H1 (cell line): ENCODE data around the gene PIGL. TPM values are rescaled to one million over a fixed set of nuclear protein-coding genes. Genes with fewer than 3 reads are reported as not detected.

Experiments used
- CTCF ChIA-PET: fragments of 300-600 bp; sonication (Branson Sonifier 250); formaldehyde crosslinking; loops from one replicate; lab custom pipeline; 2021; ENCODE audit not compliant: partially characterized antibody; lab: Charles Lee
- POLR2A ChIA-PET: fragments of 300-600 bp; sonication (Branson Sonifier 250); formaldehyde crosslinking; loops from one replicate; lab custom pipeline; 2021; ENCODE audit warnings: inconsistent platforms; ENCODE audit not compliant: partially characterized antibody; lab: Charles Lee
- DNase-seq, 2 experiments: peaks; one replicate each; pipeline versions ENCODE4 v3.0.0 to v3.0.0-alpha.2; 2010 to 2022; ENCODE audit warnings: low spot score in 2 of 2, low read depth in 1 of 2, mixed read lengths in 1 of 2
- FAIRE-seq: peaks from 2 replicates; lab custom pipeline; 2011; peaks lifted over from hg19 to GRCh38; lab: Jason Lieb, UNC
- H2AFZ ChIP-seq: 2 replicates; pipeline ENCODE4 v1.8.1; 2012; ENCODE audit warnings: low read length, inconsistent platforms
- H2AK5ac ChIP-seq: 2 replicates; pipeline ENCODE4 v1.6.1; 2013; ENCODE audit warnings: low read depth, low read length
- H2BK120ac ChIP-seq: replicated peaks from 2 replicates; pipeline ENCODE3; 2013; ENCODE audit warnings: low read depth, low read length, inconsistent platforms
- H2BK12ac ChIP-seq: 2 replicates; pipeline ENCODE4 v1.6.1; 2013; ENCODE audit warnings: low read depth, low read length
- H2BK15ac ChIP-seq: 2 replicates; pipeline ENCODE4 v1.6.1; 2013; ENCODE audit warnings: low read length
- H2BK20ac ChIP-seq: 2 replicates; pipeline ENCODE4 v1.6.1; 2013; ENCODE audit warnings: low read length
- H2BK5ac ChIP-seq: 2 replicates; pipeline ENCODE4 v1.6.1; 2013; ENCODE audit warnings: low read depth, low read length
- H3K14ac ChIP-seq: 2 replicates; pipeline ENCODE4 v1.6.1; 2013; ENCODE audit warnings: inconsistent platforms; ENCODE audit not compliant: insufficient read length
- H3K18ac ChIP-seq: 2 replicates; pipeline ENCODE4 v1.6.1; 2013; ENCODE audit warnings: low read length; ENCODE audit errors: extremely low read depth
- H3K23ac ChIP-seq: 2 replicates; pipeline ENCODE4 v1.6.1; 2013; ENCODE audit warnings: inconsistent platforms; ENCODE audit not compliant: insufficient read length
- H3K23me2 ChIP-seq: 2 replicates; pipeline ENCODE4 v1.6.1; 2013; ENCODE audit warnings: low read depth, low read length
- H3K27ac ChIP-seq: 2 replicates; pipeline ENCODE4 v1.6.1; 2011; ENCODE audit warnings: low read depth, low read length, inconsistent platforms
- H3K27me3 ChIP-seq, 4 experiments: replicated peaks in 1 of 4; 1 replicate in 1 of 4; 2 replicates in 3 of 4; pipeline versions ENCODE4 v1.6.1 to v1.8.1; 2011 to 2013; ENCODE audit warnings: low read length in 3 of 4, mild to moderate bottlenecking in 3 of 4, inconsistent platforms in 2 of 4, mixed read lengths in 2 of 4, moderate library complexity in 1 of 4; ENCODE audit not compliant: control insufficient read depth in 3 of 4, insufficient read depth in 3 of 4; ENCODE audit errors: extremely low read depth in 1 of 4
- H3K36me3 ChIP-seq, 4 experiments: 2 replicates each; pipeline versions ENCODE4 v1.6.1 to v1.8.1; 2011 to 2013; ENCODE audit warnings: mild to moderate bottlenecking in 4 of 4, low read length in 3 of 4, moderate library complexity in 2 of 4, control low read depth in 1 of 4, inconsistent platforms in 1 of 4; ENCODE audit not compliant: insufficient read depth in 4 of 4, control insufficient read depth in 2 of 4
- H3K4ac ChIP-seq: replicated peaks from 2 replicates; pipeline ENCODE3; 2013; ENCODE audit warnings: low read length, low read depth, mixed read lengths, inconsistent platforms; ENCODE audit not compliant: insufficient read length
- H3K4me1 ChIP-seq, 4 experiments: replicated peaks in 1 of 4; 1 replicate in 1 of 4; 2 replicates in 3 of 4; pipeline versions ENCODE4 v1.6.1 to v1.8.1; 2011 to 2013; ENCODE audit warnings: low read length in 3 of 4, inconsistent platforms in 2 of 4, mixed read lengths in 1 of 4; ENCODE audit not compliant: insufficient read depth in 4 of 4, control insufficient read depth in 3 of 4
- H3K4me2 ChIP-seq, 2 experiments: 2 replicates each; pipeline versions ENCODE4 v1.6.1 to v1.8.1; 2011 to 2013; ENCODE audit warnings: low read depth in 2 of 2, low read length in 2 of 2, control low read depth in 1 of 2, inconsistent platforms in 1 of 2, mild to moderate bottlenecking in 1 of 2; ENCODE audit not compliant: insufficient read depth in 1 of 2
- H3K4me3 ChIP-seq, 4 experiments: fragments of 200-600, 300-600 bp in 1 of 4; sonication (generic), shearing (Covaris generic), sonication (Bioruptor Twin) in 1 of 4; 2 replicates each; pipeline versions ENCODE4 v1.5.1 to v1.8.1; 2011 to 2016; ENCODE audit warnings: low read length in 4 of 4, low read depth in 3 of 4, control low read depth in 2 of 4, inconsistent platforms in 2 of 4, mild to moderate bottlenecking in 2 of 4, mixed read lengths in 1 of 4, moderate library complexity in 1 of 4; ENCODE audit not compliant: insufficient read depth in 2 of 4; ENCODE audit errors: extremely low read depth in 1 of 4
- H3K56ac ChIP-seq: replicated peaks from 2 replicates; pipeline ENCODE3; 2013; ENCODE audit warnings: low read depth, mild to moderate bottlenecking, mixed read lengths, low read length, inconsistent platforms; ENCODE audit not compliant: insufficient read length
- H3K79me1 ChIP-seq: 2 replicates; pipeline ENCODE4 v1.6.1; 2013; ENCODE audit warnings: low read depth, low read length, control low read depth
- H3K79me2 ChIP-seq, 2 experiments: 2 replicates each; pipeline versions ENCODE4 v1.6.1 to v1.8.1; 2012 to 2013; ENCODE audit warnings: low read length in 2 of 2, mild to moderate bottlenecking in 2 of 2, inconsistent platforms in 1 of 2; ENCODE audit not compliant: insufficient read depth in 2 of 2, control insufficient read depth in 1 of 2
- H3K9ac ChIP-seq, 4 experiments: replicated peaks in 1 of 4; 1 replicate in 1 of 4; 2 replicates in 3 of 4; pipeline versions ENCODE4 v1.6.1 to v1.8.1; 2011 to 2013; ENCODE audit warnings: low read depth in 3 of 4, low read length in 3 of 4, control low read depth in 2 of 4, mild to moderate bottlenecking in 2 of 4, moderate library complexity in 2 of 4, inconsistent platforms in 1 of 4; ENCODE audit errors: extremely low read depth in 1 of 4
- H3K9me3 ChIP-seq, 2 experiments: 2 replicates each; pipeline versions ENCODE4 v1.6.1 to v1.8.1; 2012 to 2013; ENCODE audit warnings: mild to moderate bottlenecking in 2 of 2, moderate library complexity in 2 of 2, control low read depth in 1 of 2, inconsistent platforms in 1 of 2, low read depth in 1 of 2, low read length in 1 of 2, mixed read lengths in 1 of 2; ENCODE audit not compliant: insufficient read depth in 2 of 2
- H4K20me1 ChIP-seq, 2 experiments: replicated peaks in 1 of 2; 2 replicates each; pipeline versions ENCODE3 to v1.8.1; 2011 to 2013; ENCODE audit warnings: inconsistent platforms in 2 of 2, low read length in 2 of 2, mild to moderate bottlenecking in 1 of 2; ENCODE audit not compliant: insufficient read depth in 2 of 2, control insufficient read depth in 1 of 2
- H4K5ac ChIP-seq: 2 replicates; pipeline ENCODE4 v1.6.1; 2013; ENCODE audit warnings: low read length, low read depth, mixed read lengths, inconsistent platforms; ENCODE audit not compliant: insufficient read length
- H4K8ac ChIP-seq: 2 replicates; pipeline ENCODE4 v1.8.0; 2013; ENCODE audit warnings: mild to moderate bottlenecking, moderate library complexity, low read length, inconsistent platforms; ENCODE audit not compliant: insufficient read depth; ENCODE audit errors: extremely low read depth
- H4K91ac ChIP-seq: replicated peaks from 2 replicates; pipeline ENCODE3; 2013; ENCODE audit warnings: low read length, mixed read lengths, inconsistent platforms; ENCODE audit not compliant: insufficient read length
- ASH2L ChIP-seq: fragments of 200-600, 300-600 bp; sonication (generic); IDR thresholded peaks from one replicate; pipeline ENCODE4 v1.7.1; 2017; ENCODE audit warnings: low read length
- BCL11A ChIP-seq, 2 experiments: IDR thresholded peaks; one replicate each; pipeline ENCODE4 v1.6.1; 2011; ENCODE audit warnings: low read depth in 2 of 2, low read length in 2 of 2, mild to moderate bottlenecking in 2 of 2
- BRCA1 ChIP-seq: IDR thresholded peaks from 2 replicates; pipeline ENCODE4 v1.6.1; 2012; ENCODE audit warnings: low read depth, low read length, improper control_type of control experiment
- CHD1 ChIP-seq: IDR thresholded peaks from 2 replicates; pipeline ENCODE4 v1.6.1; 2012; ENCODE audit warnings: low read depth, low read length, improper control_type of control experiment
- CHD2 ChIP-seq: IDR thresholded peaks from 2 replicates; pipeline ENCODE4 v1.6.1; 2012; ENCODE audit warnings: low read length, improper control_type of control experiment
- EP300 ChIP-seq, 2 experiments: IDR thresholded peaks; 1 replicate in 1 of 2; 2 replicates in 1 of 2; pipeline ENCODE4 v1.6.1; 2011 to 2012; ENCODE audit warnings: low read depth in 2 of 2, low read length in 2 of 2, mild to moderate bottlenecking in 2 of 2, borderline replicate concordance in 1 of 2, inconsistent platforms in 1 of 2, moderate library complexity in 1 of 2
- FOSL1 ChIP-seq: IDR thresholded peaks from 2 replicates; pipeline ENCODE4 v1.6.1; 2011; ENCODE audit warnings: mild to moderate bottlenecking, low read depth, low read length, moderate library complexity; ENCODE audit not compliant: insufficient read depth
- GTF2F1 ChIP-seq: IDR thresholded peaks from 2 replicates; pipeline ENCODE4 v1.6.1; 2012; ENCODE audit warnings: low read depth, low read length, improper control_type of control experiment, borderline replicate concordance
- KDM5A ChIP-seq: fragments of 200-600 bp; IDR thresholded peaks from 2 replicates; pipeline ENCODE4 v1.7.1; 2012; ENCODE audit warnings: mild to moderate bottlenecking, low read length, inconsistent platforms, mixed read lengths
- MAX ChIP-seq: IDR thresholded peaks from 2 replicates; pipeline ENCODE4 v1.6.1; 2012; ENCODE audit warnings: inconsistent platforms
- SIRT6 ChIP-seq: IDR thresholded peaks from one replicate; pipeline ENCODE4 v1.7.1; 2012; ENCODE audit warnings: low read length, inconsistent platforms
- SP1 ChIP-seq: IDR thresholded peaks from 2 replicates; pipeline ENCODE4 v1.6.1; 2011; ENCODE audit warnings: low read depth, low read length
- polyA plus RNA-seq, 7 experiments: library from polyadenylated mRNA; depleted of rRNA in 3 of 7; stranded (reverse) in 5 of 7; unstranded in 2 of 7; fragments of >200 nt in 5 of 7; fragments of 200-250 nt in 2 of 7; gene quantifications; 1 replicate in 5 of 7; 2 replicates in 1 of 7; 4 replicates in 1 of 7; pipeline versions ENCODE4 v1.2.1 to v1.2.3, GENCODE V29; 2011 to 2013; ENCODE audit warnings: missing spikeins in 2 of 7, mixed read lengths in 2 of 7
- total RNA-seq: library from RNA; stranded (reverse); fragmentation: NEBNext Ultra II Directional; extraction: Animal tissue kit (Norgen Biotek cat#: 25700); gene quantifications from 2 replicates; pipeline ENCODE4 v1.2.1, GENCODE V29; 2021
- TF ChIP-seq, protein P1 (sequence below), 3 experiments: IDR thresholded peaks; 1 replicate in 2 of 3; 2 replicates in 1 of 3; pipeline versions ENCODE4 v1.5.1 to v1.6.1; 2011; ENCODE audit warnings: low read length in 3 of 3, mild to moderate bottlenecking in 3 of 3, inconsistent platforms in 2 of 3, low read depth in 1 of 3, moderate library complexity in 1 of 3; ENCODE audit not compliant: insufficient read depth in 1 of 3; ENCODE audit errors: control extremely low read depth in 1 of 3

Gene PIGL
- total and polyA plus RNA-seq, 2 of the 8 experiments (the other 6 are each of a cell fraction or from before 2014, with no cell fraction given) = 28.4 to 30.8 TPM

GRCh38 chr17:16282522-16282921 is 65.5 kb downstream of the PIGL start:
- no peak overlapping the region for H3K4me3 ChIP-seq
- TF ChIP-seq EP300 (IDR thresholded peaks at IDR 0.05; ENCODE audit: borderline replicate concordance in 1 of 2, low read depth in 2 of 2, low read length in 2 of 2) (no peak), CHD1 (no peak), KDM5A (no peak), CHD2 (no peak), FOSL1 (no peak), BRCA1 (no peak), SP1 (no peak), BCL11A (IDR thresholded peaks at IDR 0.05; ENCODE audit: low read depth in 2 of 2, low read length in 2 of 2) (no peak), SIRT6 (no peak), GTF2F1 (no peak), MAX (no peak), ASH2L (no peak)
- TF ChIP-seq, protein P1, sequence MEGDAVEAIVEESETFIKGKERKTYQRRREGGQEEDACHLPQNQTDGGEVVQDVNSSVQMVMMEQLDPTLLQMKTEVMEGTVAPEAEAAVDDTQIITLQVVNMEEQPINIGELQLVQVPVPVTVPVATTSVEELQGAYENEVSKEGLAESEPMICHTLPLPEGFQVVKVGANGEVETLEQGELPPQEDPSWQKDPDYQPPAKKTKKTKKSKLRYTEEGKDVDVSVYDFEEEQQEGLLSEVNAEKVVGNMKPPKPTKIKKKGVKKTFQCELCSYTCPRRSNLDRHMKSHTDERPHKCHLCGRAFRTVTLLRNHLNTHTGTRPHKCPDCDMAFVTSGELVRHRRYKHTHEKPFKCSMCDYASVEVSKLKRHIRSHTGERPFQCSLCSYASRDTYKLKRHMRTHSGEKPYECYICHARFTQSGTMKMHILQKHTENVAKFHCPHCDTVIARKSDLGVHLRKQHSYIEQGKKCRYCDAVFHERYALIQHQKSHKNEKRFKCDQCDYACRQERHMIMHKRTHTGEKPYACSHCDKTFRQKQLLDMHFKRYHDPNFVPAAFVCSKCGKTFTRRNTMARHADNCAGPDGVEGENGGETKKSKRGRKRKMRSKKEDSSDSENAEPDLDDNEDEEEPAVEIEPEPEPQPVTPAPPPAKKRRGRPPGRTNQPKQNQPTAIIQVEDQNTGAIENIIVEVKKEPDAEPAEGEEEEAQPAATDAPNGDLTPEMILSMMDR (IDR thresholded peaks at IDR 0.05; ENCODE audit: control extremely low read depth in 1 of 3, insufficient read depth in 1 of 3, low read depth in 1 of 3, low read length in 3 of 3) = no peak

More at GRCh38 chr17:16282522-16282921, 65.5 kb downstream of the PIGL start:
- Histone ChIP-seq H3K56ac (no peak overlapping the region), H2BK20ac (no peak overlapping the region), H3K23me2 (0 out of 2 replicates have a peak, but pooled peaks cover 2% of the 10 kb centered on the region), H2BK5ac (no peak overlapping the region), H3K4me1 (peaks cover 5 to 9% (median 7%) of the 10 kb centered on the region in 4 experiments), H4K5ac (no peak overlapping the region), H3K23ac (no peak overlapping the region), H3K14ac (no peak overlapping the region), H3K27ac (no peak overlapping the region), H2BK120ac (no peak overlapping the region), H3K18ac (no peak overlapping the region), H4K8ac (no peak overlapping the region), H3K9ac (no peak overlapping the region), H4K91ac (no peak overlapping the region), H3K4ac (no peak overlapping the region), H3K79me2 (no peaks in the 10 kb centered on the region), H2AK5ac (no peak overlapping the region), H2BK15ac (no peak overlapping the region), H3K36me3 (peaks cover 0 to 5% (median 0%) of the 10 kb centered on the region in 4 experiments; a peak in 1 of 8 replicates), H3K9me3 (peaks cover 0 to 7% of the 10 kb centered on the region in 2 experiments; a peak in 1 of 4 replicates), H2BK12ac (no peak overlapping the region), H2AFZ (no peak overlapping the region), H3K4me2 (no peak overlapping the region), H3K79me1 (no peaks in the 10 kb centered on the region; the same call in 1 of the 2 replicates), H4K20me1 (peaks cover 0 to 1% of the 10 kb centered on the region in 2 experiments), H3K27me3 (peaks cover 0 to 4% (median 1%) of the 10 kb centered on the region in 4 experiments; a peak in 2 of 7 replicates)
- POLR2A ChIA-PET = no interaction called here
- CTCF ChIA-PET = interaction anchor here (0.6 to 1.6 kb wide), 2 partner anchors 12 to 67 kb away, joined by 4 to 6 read pairs; no protein-coding TSS in a partner anchor
- FAIRE-seq = no peak
- DNase-seq = no peak
